Neutrophil (primary cell): ENCODE measurements around the gene SCN9A.
"Not testable (repeated sequence)": the region's sequence is repeated elsewhere in the genome, so short reads cannot be mapped to it uniquely, and the experiment has no call there.

Experiments used
- H3K27ac ChIP-seq: fragments of 200-600 bp; sonication (generic); 2 replicates; pipeline ENCODE4 v1.5.1; 2016; ENCODE audit warnings: mild to moderate bottlenecking, moderate library complexity
- H3K27me3 ChIP-seq: fragments of 200-600 bp; sonication (generic); 2 replicates; pipeline ENCODE4 v1.6.0; 2016; ENCODE audit warnings: mild to moderate bottlenecking
- H3K36me3 ChIP-seq: fragments of 200-600 bp; sonication (generic); 2 replicates; pipeline ENCODE4 v1.5.1; 2017
- H3K4me1 ChIP-seq, 2 experiments: fragments of 200-600 bp in 1 of 2; sonication (generic) in 1 of 2; 1 replicate in 1 of 2; 2 replicates in 1 of 2; pipeline versions ENCODE4 v1.5.1 to v1.6.1; 2013 to 2016; ENCODE audit warnings: low read depth in 1 of 2, low read length in 1 of 2, mild to moderate bottlenecking in 1 of 2, moderate library complexity in 1 of 2; ENCODE audit not compliant: control insufficient read depth in 1 of 2, insufficient read depth in 1 of 2
- H3K4me3 ChIP-seq, 2 experiments: fragments of 200-600 bp in 1 of 2; sonication (generic) in 1 of 2; 1 replicate in 1 of 2; 2 replicates in 1 of 2; pipeline ENCODE4 v1.5.1; 2013 to 2016; ENCODE audit warnings: low read depth in 1 of 2, low read length in 1 of 2, mild to moderate bottlenecking in 1 of 2, moderate library complexity in 1 of 2
- H3K9me3 ChIP-seq: fragments of 200-600 bp; sonication (generic); 2 replicates; pipeline ENCODE4 v1.5.1; 2016
- CTCF ChIP-seq: fragments of 200-600 bp; sonication (generic); IDR thresholded peaks from 2 replicates; pipeline ENCODE4 v1.5.1; 2016; ENCODE audit warnings: antibody characterized with exemption

The SCN9A gene

GRCh38 chr2:166413255-166413654 lies 37.5 kb upstream of the SCN9A start:
- TF ChIP-seq CTCF: no peak
- Histone ChIP-seq H3K9me3 (no peaks in the 10 kb centered on the region), H3K27me3 (no peaks in the 10 kb centered on the region), H3K27ac (no peak overlapping the region), H3K4me3 (no peak overlapping the region), H3K36me3 (no peaks in the 10 kb centered on the region), H3K4me1 (no peaks in the 10 kb centered on the region)

GRCh38 chr2:166411473-166412230 lies 35.9 kb upstream of the SCN9A start:
- Histone ChIP-seq H3K9me3 (no peaks in the 10 kb centered on the region), H3K4me3 (no peak overlapping the region), H3K27me3 (no peaks in the 10 kb centered on the region), H3K27ac (no peak overlapping the region), H3K4me1 (no peaks in the 10 kb centered on the region), H3K36me3 (no peaks in the 10 kb centered on the region)
- no peak for TF ChIP-seq CTCF

- no peaks in the 10 kb centered on the region for H3K4me1 ChIP-seq
- H3K4me3 ChIP-seq: no peak overlapping the region
- no peaks in the 10 kb centered on the region for H3K27me3 ChIP-seq
- H3K27ac ChIP-seq: no peak overlapping the region
- no peak for TF ChIP-seq CTCF
- no peaks in the 10 kb centered on the region for H3K9me3 ChIP-seq
- H3K36me3 ChIP-seq: no peaks in the 10 kb centered on the region
Observed at GRCh38 chr2:166410828-166411472, 35.2 kb upstream of the SCN9A start.

GRCh38 chr2:166407746-166408145 lies 32.0 kb upstream of the SCN9A start:
- not testable (repeated sequence) for H3K36me3 ChIP-seq, H3K4me3 ChIP-seq, H3K27ac ChIP-seq, H3K27me3 ChIP-seq, H3K9me3 ChIP-seq, H3K4me1 ChIP-seq

- TF ChIP-seq CTCF: no peak
- no peaks in the 10 kb centered on the region for H3K9me3 ChIP-seq
- H3K4me3 ChIP-seq: no peak overlapping the region
- no peaks in the 10 kb centered on the region for H3K27me3 ChIP-seq
- H3K36me3 ChIP-seq: no peaks in the 10 kb centered on the region
- no peak overlapping the region for H3K27ac ChIP-seq
- no peaks in the 10 kb centered on the region for H3K4me1 ChIP-seq
Observed at GRCh38 chr2:166406374-166406773, 30.6 kb upstream of the SCN9A start.

GRCh38 chr2:166405569-166405926 lies 29.8 kb upstream of the SCN9A start:
- H3K27ac ChIP-seq: no peak overlapping the region
- no peaks in the 10 kb centered on the region for H3K9me3 ChIP-seq
- no peak for TF ChIP-seq CTCF
- no peaks in the 10 kb centered on the region for H3K4me1 ChIP-seq
- H3K27me3 ChIP-seq: no peaks in the 10 kb centered on the region
- no peaks in the 10 kb centered on the region for H3K36me3 ChIP-seq
- H3K4me3 ChIP-seq: no peak overlapping the region
